Neural cell (in vitro differentiated cells): ENCODE results near the gene SNAPC5.

Source experiments
- CTCF ChIP-seq: fragments of 450-650 bp; IDR thresholded peaks from 2 replicates; pipeline ENCODE4 v1.5.1; 2014; ENCODE audit warnings: antibody characterized with exemption, mild to moderate bottlenecking, moderate library complexity; ENCODE audit not compliant: poor library complexity, severe bottlenecking
- EP300 ChIP-seq: fragments of 450-650 bp; conservative IDR thresholded peaks from 2 replicates; pipeline ENCODE4 v1.6.1; 2014; ENCODE audit warnings: antibody characterized with exemption, mild to moderate bottlenecking, moderate library complexity; ENCODE audit not compliant: poor library complexity, severe bottlenecking
- EZH2 ChIP-seq: fragments of 200-600, 300-800 bp; shearing (Covaris generic), sonication (generic); IDR thresholded peaks from 2 replicates; pipeline ENCODE4 v1.6.1; 2014; ENCODE audit warnings: antibody characterized with exemption, low read length, borderline replicate concordance, mild to moderate bottlenecking; ENCODE audit not compliant: insufficient read depth, poor library complexity, severe bottlenecking
- MXI1 ChIP-seq: fragments of 450-650 bp; conservative IDR thresholded peaks from 2 replicates; pipeline ENCODE4 v1.6.1; 2014; ENCODE audit warnings: antibody characterized with exemption, mild to moderate bottlenecking; ENCODE audit not compliant: poor library complexity, severe bottlenecking
- POLR2AphosphoS5 ChIP-seq: IDR thresholded peaks from 2 replicates; pipeline ENCODE4 v1.6.1; 2012
- RAD21 ChIP-seq: fragments of 450-650 bp; conservative IDR thresholded peaks from 2 replicates; pipeline ENCODE4 v1.6.1; 2014; ENCODE audit warnings: antibody characterized with exemption, mild to moderate bottlenecking, moderate library complexity
- REST ChIP-seq: IDR thresholded peaks from 2 replicates; pipeline ENCODE4 v1.6.1; 2012; ENCODE audit warnings: borderline replicate concordance
- SMC3 ChIP-seq: fragments of 450-650 bp; conservative IDR thresholded peaks from 2 replicates; pipeline ENCODE4 v1.6.1; 2014; ENCODE audit warnings: antibody characterized with exemption, mild to moderate bottlenecking, moderate library complexity; ENCODE audit not compliant: poor library complexity
- TAF1 ChIP-seq: IDR thresholded peaks from 2 replicates; pipeline ENCODE4 v1.6.1; 2012; ENCODE audit warnings: low read depth

GRCh38 chr15:66462627-66463026, 34.9 kb downstream of the SNAPC5 start:
- TF ChIP-seq CTCF (no peak), EZH2 (no peak), EP300 (no peak), MXI1 (no peak), TAF1 (no peak), RAD21 (no peak), POLR2AphosphoS5 (no peak), REST (no peak), SMC3 (no peak)
